Heart left ventricle (tissue), 16 donors: ENCODE measurements around the gene PITHD1. TPM values are rescaled to one million over a fixed set of nuclear protein-coding genes. Genes with fewer than 3 reads are reported as not detected.

Experiments used
- ATAC-seq, 4 donors: fragments of 200-7000 bp; cut with Tn5 transposase; one replicate each; pipeline ENCODE4 v1.9.1; 2020 to 2022; ENCODE audit warnings: moderate library complexity in 4 of 4, mild to moderate bottlenecking in 3 of 4, moderate number of reproducible peaks in 1 of 4
- DNase-seq, 5 donors: peaks; one replicate each; pipeline ENCODE4 v3.0.0-alpha.2; 2020
- H3K27ac ChIP-seq, 12 donors: fragments of 200-600 bp; sonication (generic) in 4 of 12; one replicate each; pipeline versions ENCODE4 v1.5.0 to v1.8.0; 2016 to 2022; ENCODE audit warnings: mild to moderate bottlenecking in 2 of 12
- H3K27me3 ChIP-seq, 9 donors: fragments of 200-600 bp; sonication (generic) in 2 of 9; one replicate each; pipeline versions ENCODE4 v1.5.1 to v1.8.0; 2016 to 2022; ENCODE audit warnings: mild to moderate bottlenecking in 3 of 9
- H3K36me3 ChIP-seq, 9 donors: fragments of 200-600 bp; sonication (generic) in 2 of 9; one replicate each; pipeline versions ENCODE4 v1.5.0 to v1.8.0; 2018 to 2022; ENCODE audit warnings: mild to moderate bottlenecking in 2 of 9
- H3K4me1 ChIP-seq, 12 donors: fragments of 200-600 bp; sonication (generic) in 4 of 12; one replicate each; pipeline versions ENCODE4 v1.5.0 to v1.8.0; 2016 to 2022; ENCODE audit warnings: mild to moderate bottlenecking in 3 of 12
- H3K4me3 ChIP-seq, 12 donors: fragments of 200-600 bp; sonication (generic) in 4 of 12; one replicate each; pipeline versions ENCODE4 v1.5.0 to v1.8.0; 2017 to 2022; ENCODE audit warnings: mild to moderate bottlenecking in 9 of 12, moderate library complexity in 4 of 12
- H3K9me3 ChIP-seq, 12 donors: fragments of 200-600 bp; sonication (generic) in 4 of 12; one replicate each; pipeline versions ENCODE4 v1.5.0 to v1.8.0; 2016 to 2022; ENCODE audit warnings: mild to moderate bottlenecking in 1 of 12
- POLR2A ChIP-seq, 2 donors: fragments of 450-650 bp; IDR thresholded peaks; one replicate each; pipeline ENCODE4 v1.6.1; 2017; ENCODE audit warnings: antibody characterized with exemption in 2 of 2, mild to moderate bottlenecking in 2 of 2, moderate library complexity in 2 of 2
- WGBS, 4 donors: extraction: QIAGEN DNeasy Blood & Tissue Kit in 2 of 4; methylation state at CpG; one replicate each; pipeline versions ENCODE4 v1.1.5 to v1.1.7; 2013 to 2018; 5-methylcytosine and 5-hydroxymethylcytosine counted together
- intact Hi-C, 10 donors: fragments of 100-400 bp; cut with DNase I; formaldehyde crosslinking; loops; one replicate each; pipeline versions ENCODE4 v1.11.1 to v1.14.2; 2022
- polyA plus RNA-seq, 2 donors: library from polyadenylated mRNA; stranded (reverse); fragments of 200-250 nt; gene quantifications; one replicate each; pipeline ENCODE4 v1.2.3, GENCODE V29; 2013
- total RNA-seq, 9 donors: library from RNA; depleted of rRNA in 2 of 9; stranded (reverse); fragments of >200 nt in 2 of 9; fragmentation: NEBNext Ultra II Directional in 3 of 9; extraction: Animal tissue kit (Norgen Biotek cat#: 25700) in 3 of 9; gene quantifications; one replicate each; pipeline versions ENCODE4 v1.1.0 to v1.2.4, GENCODE V29; 2016 to 2023
- TF ChIP-seq, protein P1 (sequence below), 12 donors: fragments of 200-600 bp; sonication (generic) in 4 of 12; IDR thresholded peaks; one replicate each; pipeline versions ENCODE4 v1.5.0 to v1.8.0; 2018 to 2022; ENCODE audit warnings: antibody characterized with exemption in 12 of 12, mild to moderate bottlenecking in 5 of 12
- donor health status: ischemic (EF 13 %, LVEDD 7.1; RV severe dilation, severe dysfunction).
- donor health status: healthy with polysubstance abuse.
- donor health status: DM: no; HTN: yes; CAD: no.
- donor health status: DM: no; HTN: no; CAD: no.
- donor health status: ischemic (EF 25% LVEDD 6.9; RV normal size, moderate dysfunction).
- donor health status: ischemic (EF 25% LVEDD 5.7; RV mildly dilated, moderate dysfunction).
- donor health status: healthy.
- donor health status: DM: yes; HTN: yes; CAD: no.
- donor health status: ischemic (EF 35%, LVEDD 5.7; RV mildly dilated, moderate dysfunction).
- donor health status: nonischemic (EF 11% LVEDD 7.7; RV severe dilation, severe dysfunction).
- donor health status: DM: yes; HTN: yes; CAD: no.
- donor health status: PGD.
- donor health status: ischemic (EF 29% LVEDD 5.4; RV normal size, mild dysfunction).
- donor health status: nonischemic (EF 23%, LVEDD 6.1; RV moderate dilation, normal function).

PITHD1 gene
- total and polyA plus RNA-seq, 11 donors, result 31.8 to 86.4 (median 46.2) TPM

DNA sequence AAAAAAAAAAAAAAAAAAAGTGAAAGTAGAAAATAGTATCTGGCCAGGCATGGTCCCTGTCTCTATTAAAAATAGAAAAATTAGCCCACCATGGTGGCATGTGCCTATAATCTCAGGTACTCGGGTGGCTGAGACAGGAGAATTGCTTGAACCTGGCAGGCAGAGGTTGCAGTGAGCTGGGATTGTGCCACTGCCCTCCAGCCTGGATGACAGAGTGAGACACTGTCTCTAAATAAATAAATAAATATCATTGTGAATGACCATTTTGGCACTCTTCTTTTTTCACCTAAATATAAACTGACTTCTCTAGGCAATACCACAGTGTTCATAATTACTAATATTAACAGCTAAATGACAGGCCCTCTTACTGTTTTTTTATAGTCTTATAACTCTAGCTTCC is 20.4 kb upstream of the PITHD1 start:
- TF ChIP-seq POLR2A (IDR thresholded peaks at IDR 0.05), result no peak
- TF ChIP-seq, protein P1, sequence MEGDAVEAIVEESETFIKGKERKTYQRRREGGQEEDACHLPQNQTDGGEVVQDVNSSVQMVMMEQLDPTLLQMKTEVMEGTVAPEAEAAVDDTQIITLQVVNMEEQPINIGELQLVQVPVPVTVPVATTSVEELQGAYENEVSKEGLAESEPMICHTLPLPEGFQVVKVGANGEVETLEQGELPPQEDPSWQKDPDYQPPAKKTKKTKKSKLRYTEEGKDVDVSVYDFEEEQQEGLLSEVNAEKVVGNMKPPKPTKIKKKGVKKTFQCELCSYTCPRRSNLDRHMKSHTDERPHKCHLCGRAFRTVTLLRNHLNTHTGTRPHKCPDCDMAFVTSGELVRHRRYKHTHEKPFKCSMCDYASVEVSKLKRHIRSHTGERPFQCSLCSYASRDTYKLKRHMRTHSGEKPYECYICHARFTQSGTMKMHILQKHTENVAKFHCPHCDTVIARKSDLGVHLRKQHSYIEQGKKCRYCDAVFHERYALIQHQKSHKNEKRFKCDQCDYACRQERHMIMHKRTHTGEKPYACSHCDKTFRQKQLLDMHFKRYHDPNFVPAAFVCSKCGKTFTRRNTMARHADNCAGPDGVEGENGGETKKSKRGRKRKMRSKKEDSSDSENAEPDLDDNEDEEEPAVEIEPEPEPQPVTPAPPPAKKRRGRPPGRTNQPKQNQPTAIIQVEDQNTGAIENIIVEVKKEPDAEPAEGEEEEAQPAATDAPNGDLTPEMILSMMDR (IDR thresholded peaks at IDR 0.05), result no peak
- H3K9me3 ChIP-seq, result no peaks in the 10 kb centered on the region
- ATAC-seq (no peak), DNase-seq (no peak)
- H3K27ac ChIP-seq, result peak overlapping the region in 3 of 12 donors; percentile 3 to 43 (median 13)
- peaks cover 0 to 68% (median 29%) of the 10 kb centered on the region in 12 donors for H3K4me1 ChIP-seq
- WGBS, 4 donors, result 43 to 61% (median 48%) methylated on average over 1 of the region's 1 CpG
- H3K4me3 ChIP-seq, result no peak overlapping the region
- H3K27me3 ChIP-seq, result no peaks in the 10 kb centered on the region
- intact Hi-C loops, result loop anchor here in 1 of 10 donors (10.0 kb wide), 1 partner anchor 203 kb away; the partner anchor contains the start of gene ID3
- peaks cover 0 to 100% (median 81%) of the 10 kb centered on the region in 9 donors for H3K36me3 ChIP-seq

DNA sequence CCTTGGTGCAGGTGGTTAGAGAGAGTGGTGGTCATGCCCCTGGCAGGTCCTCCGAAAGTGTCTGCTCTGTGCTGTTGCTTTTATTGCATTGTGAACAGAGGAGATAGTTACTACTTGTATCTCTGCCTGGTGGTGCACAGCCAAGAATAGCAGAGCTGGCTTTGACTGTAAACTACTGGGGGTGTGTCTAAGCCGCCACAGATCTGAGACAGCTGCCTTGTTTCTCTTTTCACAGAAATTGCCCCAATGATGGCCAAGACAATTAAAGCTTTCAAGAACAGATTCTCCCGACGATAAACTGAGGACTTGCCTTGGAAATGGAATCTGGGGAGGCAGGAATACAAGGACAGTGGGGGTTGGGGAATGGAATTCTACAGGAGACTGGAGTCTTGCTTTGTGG is 18.9 kb upstream of the PITHD1 start:
- 39 to 47% (median 41%) methylated on average over 4 of the region's 4 CpGs for whole genome bisulfite sequencing, 4 donors

DNA sequence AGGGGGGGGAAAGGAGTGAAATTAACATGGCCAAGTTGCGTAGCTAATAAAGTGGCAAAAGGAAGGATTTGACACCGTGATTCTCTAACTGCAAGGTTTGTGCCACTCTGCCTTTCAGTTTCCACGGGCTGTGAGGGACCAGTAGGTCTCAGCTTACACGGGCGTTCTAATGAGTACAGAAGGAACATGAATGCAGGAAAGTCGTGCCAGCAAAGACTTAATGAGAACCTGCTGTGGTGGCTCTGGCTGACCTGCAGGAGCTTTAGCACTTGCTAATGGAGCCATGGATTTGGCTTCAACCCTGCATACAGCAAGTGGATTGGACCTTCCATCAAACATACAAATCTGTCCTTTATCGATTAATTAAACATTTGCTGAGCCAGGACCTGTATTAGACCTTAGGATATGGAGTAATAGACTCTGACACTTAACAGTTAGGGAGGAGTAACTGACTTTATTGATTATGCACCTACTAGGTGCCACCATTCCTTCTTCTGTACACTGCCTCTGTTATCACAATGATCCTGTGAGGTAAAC is 15.1 kb upstream of the PITHD1 start:
- peak overlapping the region in 5 of 12 donors; percentile 2 to 52 (median 29) for H3K27ac ChIP-seq
- intact Hi-C loops, result no loop called here
- no peak for DNase-seq
- H3K4me3 ChIP-seq, result no peak overlapping the region
- ATAC-seq, result no peak
- H3K4me1 ChIP-seq, result peaks cover 0 to 64% (median 31%) of the 10 kb centered on the region in 12 donors
- peaks cover 0 to 87% (median 48%) of the 10 kb centered on the region in 9 donors for H3K36me3 ChIP-seq
- no peaks in the 10 kb centered on the region for H3K27me3 ChIP-seq
- TF ChIP-seq, protein P1 (IDR thresholded peaks at IDR 0.05), result no peak
- TF ChIP-seq POLR2A (IDR thresholded peaks at IDR 0.05), result no peak
- 66 to 76% (median 71%) methylated on average over 7 of the region's 7 CpGs for WGBS, 4 donors
- no peaks in the 10 kb centered on the region for H3K9me3 ChIP-seq

More for the DNA sequence above, 18.9 kb upstream of the PITHD1 start:
- Histone ChIP-seq H3K27me3 (no peaks in the 10 kb centered on the region), H3K9me3 (no peaks in the 10 kb centered on the region), H3K36me3 (peaks cover 0 to 98% (median 69%) of the 10 kb centered on the region in 9 donors), H3K27ac (peak overlapping the region in 10 of 12 donors; percentile 3 to 68 (median 30)), H3K4me3 (no peak overlapping the region), H3K4me1 (peaks cover 0 to 73% (median 31%) of the 10 kb centered on the region in 12 donors)
- TF ChIP-seq, protein P1 (IDR thresholded peaks at IDR 0.05), result no peak
- TF ChIP-seq POLR2A (IDR thresholded peaks at IDR 0.05), result no peak
- ATAC-seq (peak; percentile 76 to 82 (median 80)), DNase-seq (peak in 4 of 5 donors; percentile 34 to 53 (median 42))
- intact Hi-C loops, result loop anchor here in 1 of 10 donors (10.0 kb wide), 1 partner anchor 204 kb away; the partner anchor contains the start of gene ID3

DNA sequence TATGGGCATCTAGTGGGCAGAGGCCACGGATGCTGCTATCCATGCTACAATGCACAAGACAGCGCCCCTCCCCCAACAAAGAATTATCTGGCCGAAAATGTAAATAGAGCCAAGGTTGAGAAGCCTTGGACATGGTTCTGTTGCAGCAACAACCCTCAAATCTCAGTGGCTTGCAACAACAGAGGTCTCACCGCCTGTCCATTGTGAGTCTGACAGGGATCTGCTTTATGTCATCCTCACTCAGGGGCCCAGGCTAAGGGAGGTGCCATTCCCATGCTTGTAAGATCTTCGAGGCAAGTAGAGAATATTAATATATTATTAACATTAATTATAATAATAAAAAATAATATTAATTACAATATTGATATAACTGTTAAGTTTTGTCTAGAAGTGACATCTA is 9.5 kb upstream of the PITHD1 start:
- DNase-seq (peak in 1 of 5 donors; percentile 27), ATAC-seq (peak; percentile 72 to 83 (median 76))
- no peak for TF ChIP-seq POLR2A (IDR thresholded peaks at IDR 0.05)
- TF ChIP-seq, protein P1 (IDR thresholded peaks at IDR 0.05), result no peak
- Histone ChIP-seq H3K36me3 (peaks cover 0 to 60% (median 30%) of the 10 kb centered on the region in 9 donors), H3K4me3 (no peak overlapping the region), H3K27ac (peak overlapping the region in 5 of 12 donors; percentile 2 to 46 (median 8)), H3K27me3 (no peaks in the 10 kb centered on the region), H3K4me1 (peaks cover 0 to 33% (median 6%) of the 10 kb centered on the region in 12 donors), H3K9me3 (no peaks in the 10 kb centered on the region)
- intact Hi-C loops, result no loop called here
- WGBS, 4 donors, result 45 to 58% (median 49%) methylated on average over 5 of the region's 5 CpGs
